HepG2 (cell line): Measurements from ENCODE around the gene PLCG2. TPM values are rescaled to one million over a fixed set of nuclear protein-coding genes. Genes with fewer than 3 reads are reported as not detected.

ENCODE experiments used
- ATAC-seq: fragments of 200-7000 bp; cut with Tn5 transposase; 3 replicates; pipeline ENCODE4 v1.9.1; 2020; ENCODE audit warnings: mild to moderate bottlenecking, moderate library complexity
- BruUV-seq: library from RNA; stranded (reverse); fragments of 400-500 nt; replicated peaks from 2 replicates; lab custom pipeline; 2021; lab: Mats Ljungman, UMichigan
- CTCF ChIA-PET: fragments of 300-600 bp; formaldehyde crosslinking; extraction: SDS; loops from one replicate; lab custom pipeline; 2021; ENCODE audit warnings: low total read pairs, inconsistent platforms, low intra/inter-chr PET ratio; lab: Yijun Ruan, JAX
- POLR2A ChIA-PET: fragments of 350-600 bp; sonication (Branson Sonifier 250); formaldehyde crosslinking; loops from one replicate; lab custom pipeline; 2020; ENCODE audit warnings: antibody characterized with exemption, inconsistent platforms; lab: Yijun Ruan, JAX
- DNase-seq: peaks from one replicate; pipeline ENCODE4 v3.0.0-alpha.2; 2015; ENCODE audit warnings: low spot score
- FAIRE-seq: peaks from 3 replicates; lab custom pipeline; 2011; peaks lifted over from hg19 to GRCh38; lab: Jason Lieb, UNC
- H2AFZ ChIP-seq: one replicate; pipeline ENCODE4 v1.6.1; 2011; ENCODE audit warnings: low read length, inconsistent platforms
- H3K27ac ChIP-seq: fragments of 300-600 bp; 3 replicates; pipeline ENCODE4 v1.8.0; 2011; ENCODE audit warnings: mixed run types, mild to moderate bottlenecking, mixed read lengths, low read length, inconsistent platforms; ENCODE audit not compliant: insufficient read depth; ENCODE audit errors: extremely low read length
- H3K27me3 ChIP-seq, 2 experiments: fragments of 200-600 bp in 1 of 2; 2 replicates in 1 of 2; 3 replicates in 1 of 2; pipeline versions ENCODE4 v1.6.0 to v1.8.0; 2011; ENCODE audit warnings: low read length in 2 of 2, mild to moderate bottlenecking in 2 of 2, moderate library complexity in 2 of 2, inconsistent platforms in 1 of 2; ENCODE audit not compliant: insufficient read depth in 2 of 2, control insufficient read depth in 1 of 2
- H3K36me3 ChIP-seq, 2 experiments: fragments of 200-600 bp in 1 of 2; replicated peaks in 1 of 2; 2 replicates in 1 of 2; 3 replicates in 1 of 2; pipeline versions ENCODE4 v1.5.1 to v1.8.0; 2011; ENCODE audit warnings: low read length in 2 of 2, inconsistent platforms in 1 of 2; ENCODE audit not compliant: insufficient read depth in 2 of 2, control insufficient read depth in 1 of 2
- H3K4me1 ChIP-seq: 2 replicates; pipeline ENCODE4 v1.5.1; 2012; ENCODE audit warnings: low read length, inconsistent platforms; ENCODE audit not compliant: insufficient read depth
- H3K4me2 ChIP-seq: 2 replicates; pipeline ENCODE4 v1.6.0; 2011; ENCODE audit warnings: low read depth, low read length, inconsistent platforms
- H3K4me3 ChIP-seq, 3 experiments: fragments of 200-600 bp in 1 of 3; sonication (generic), shearing (Covaris generic) in 1 of 3; replicated peaks in 1 of 3; 2 replicates each; pipeline ENCODE4 v1.5.1; 2011 to 2016; ENCODE audit warnings: low read length in 3 of 3, inconsistent platforms in 2 of 3, low read depth in 2 of 3, mild to moderate bottlenecking in 2 of 3, control low read depth in 1 of 3, mixed read lengths in 1 of 3; ENCODE audit not compliant: insufficient read depth in 1 of 3
- H3K79me2 ChIP-seq: one replicate; pipeline ENCODE4 v1.6.1; 2011; ENCODE audit warnings: low read length, inconsistent platforms; ENCODE audit not compliant: insufficient read depth
- H3K9ac ChIP-seq: 2 replicates; pipeline ENCODE4 v1.6.0; 2011; ENCODE audit warnings: mild to moderate bottlenecking, low read depth, low read length, inconsistent platforms; ENCODE audit not compliant: insufficient read depth
- H3K9me3 ChIP-seq: 2 replicates; pipeline ENCODE4 v1.5.1; 2012; ENCODE audit warnings: mild to moderate bottlenecking, low read length
- H4K20me1 ChIP-seq: 2 replicates; pipeline ENCODE4 v1.6.0; 2011; ENCODE audit warnings: inconsistent platforms, mild to moderate bottlenecking, low read length, moderate library complexity; ENCODE audit not compliant: insufficient read depth
- HES4 ChIP-seq: sonication (generic); formaldehyde crosslinking; IDR thresholded peaks from 2 replicates; pipeline ENCODE4 v1.9.0; 2021; ENCODE audit warnings: mild to moderate bottlenecking, missing genetic modification reagents, borderline replicate concordance
- HNRNPH1 ChIP-seq: fragments of 200-400 bp; formaldehyde crosslinking; optimal IDR thresholded peaks from 2 replicates; pipeline ENCODE3; 2017; ENCODE audit warnings: mild to moderate bottlenecking, low read depth, low read length
- PHF8 ChIP-seq: sonication (generic); formaldehyde crosslinking; IDR thresholded peaks from 2 replicates; pipeline ENCODE4 v1.5.0; 2020; ENCODE audit warnings: missing genetic modification reagents
- ZBTB2 ChIP-seq: sonication (generic); formaldehyde crosslinking; IDR thresholded peaks from 2 replicates; pipeline ENCODE4 v1.8.0; 2022; ENCODE audit warnings: low read depth, missing genetic modification reagents
- ZBTB3 ChIP-seq: sonication (generic); formaldehyde crosslinking; IDR thresholded peaks from 2 replicates; pipeline ENCODE4 v1.4.0; 2020; ENCODE audit warnings: low read depth, mild to moderate bottlenecking, moderate library complexity, missing genetic modification reagents, borderline replicate concordance
- ZNF10 ChIP-seq: sonication (generic); formaldehyde crosslinking; IDR thresholded peaks from 2 replicates; pipeline ENCODE4 v1.4.0; 2020; ENCODE audit warnings: mild to moderate bottlenecking, low read depth, missing genetic modification reagents, borderline replicate concordance
- ZNF18 ChIP-seq: sonication (generic); formaldehyde crosslinking; IDR thresholded peaks from 2 replicates; pipeline ENCODE4 v1.8.0; 2022; ENCODE audit warnings: mild to moderate bottlenecking, missing genetic modification reagents; ENCODE audit not compliant: insufficient replicate concordance
- ZNF264 ChIP-seq: sonication (generic); formaldehyde crosslinking; IDR thresholded peaks from 2 replicates; pipeline ENCODE4 v1.4.0; 2020; ENCODE audit warnings: missing genetic modification reagents
- ZNF30 ChIP-seq: sonication (generic); formaldehyde crosslinking; IDR thresholded peaks from 2 replicates; pipeline ENCODE4 v1.5.0; 2020; ENCODE audit warnings: mild to moderate bottlenecking, missing genetic modification reagents
- ZNF441 ChIP-seq: sonication (generic); formaldehyde crosslinking; IDR thresholded peaks from 2 replicates; pipeline ENCODE4 v1.7.0; 2021; ENCODE audit warnings: missing genetic modification reagents, borderline replicate concordance
- ZNF563 ChIP-seq: sonication (generic); formaldehyde crosslinking; IDR thresholded peaks from 2 replicates; pipeline ENCODE4 v1.8.0; 2022; ENCODE audit warnings: mild to moderate bottlenecking, moderate library complexity, missing genetic modification reagents
- ZNF652 ChIP-seq: IDR thresholded peaks from 2 replicates; pipeline ENCODE4 v1.6.1; 2016; ENCODE audit warnings: low read depth, borderline replicate concordance
- WGBS: methylation state at CpG from one replicate; pipeline ENCODE4 v1.1.6; 2017; ENCODE audit warnings: low lambda C conversion rate; 5-methylcytosine and 5-hydroxymethylcytosine counted together
- in situ Hi-C: cut with HindIII; loops from 2 replicates; pipeline ENCODE4 v1.10.0; 2017; ENCODE audit warnings: low pct_unique_long_range_greater_than_20kb; ENCODE audit not compliant: extremely low pct_ligation_motif_present
- intact Hi-C: fragments of 100-400 bp; cut with micrococcal nuclease; formaldehyde crosslinking; loops from one replicate; pipeline ENCODE4 v1.10.0; 2022; ENCODE audit not compliant: unreplicated experiment
- polyA plus RNA-seq, 8 experiments: library from polyadenylated mRNA; depleted of rRNA in 3 of 8; stranded (reverse) in 7 of 8; unstranded in 1 of 8; fragments of >200 nt; fragmentation: Illumina TruSeq in 4 of 8; extraction: Trizol in 4 of 8; gene quantifications; 2 replicates each; pipeline versions ENCODE4 v1.2.1 to v1.2.3, GENCODE V29; 2011 to 2016; ENCODE audit warnings: low read depth in 4 of 8, missing spikeins in 1 of 8, mixed read lengths in 1 of 8; ENCODE audit not compliant: insufficient read depth in 1 of 8
- total RNA-seq, 5 experiments: library from RNA; depleted of rRNA; stranded (reverse); fragments of >200 nt; fragmentation: Illumina TruSeq; extraction: Trizol; gene quantifications; 2 replicates each; pipeline ENCODE4 v1.2.3, GENCODE V29; 2016; ENCODE audit warnings: low read depth in 1 of 5
- TF ChIP-seq, protein P1 (sequence below): sonication (generic); formaldehyde crosslinking; IDR thresholded peaks from 2 replicates; pipeline ENCODE4 v1.4.0; 2020; ENCODE audit warnings: missing genetic modification reagents
- TF ChIP-seq, protein P2 (sequence below): sonication (generic); IDR thresholded peaks from 2 replicates; pipeline ENCODE4 v1.6.1; 2016; ENCODE audit warnings: low read depth, borderline replicate concordance

Gene PLCG2
- total and polyA plus RNA-seq, 2 of the 13 experiments (the other 11 are each of a cell fraction or from before 2014, with no cell fraction given) = 0.13 to 0.18 TPM

- no peaks in the 10 kb centered on the region; the same call in 1 of the 2 replicates for H4K20me1 ChIP-seq
- H3K36me3 ChIP-seq = no peaks in the 10 kb centered on the region
- ChIA-PET POLR2A (no interaction called here), CTCF (no interaction called here)
- H3K27me3 ChIP-seq = peaks cover 4 to 74% of the 10 kb centered on the region in 2 experiments; a peak in 4 of 5 replicates
- H3K9ac ChIP-seq = no peak overlapping the region
- in situ Hi-C loops = no loop called here
- FAIRE-seq = no peak
- TF ChIP-seq ZNF10 (CRISPR knock-in tag) = no peak
- TF ChIP-seq ZNF30 (CRISPR knock-in tag) = no peak
- no peak for TF ChIP-seq ZNF563 (CRISPR knock-in tag)
- TF ChIP-seq, protein P1, sequence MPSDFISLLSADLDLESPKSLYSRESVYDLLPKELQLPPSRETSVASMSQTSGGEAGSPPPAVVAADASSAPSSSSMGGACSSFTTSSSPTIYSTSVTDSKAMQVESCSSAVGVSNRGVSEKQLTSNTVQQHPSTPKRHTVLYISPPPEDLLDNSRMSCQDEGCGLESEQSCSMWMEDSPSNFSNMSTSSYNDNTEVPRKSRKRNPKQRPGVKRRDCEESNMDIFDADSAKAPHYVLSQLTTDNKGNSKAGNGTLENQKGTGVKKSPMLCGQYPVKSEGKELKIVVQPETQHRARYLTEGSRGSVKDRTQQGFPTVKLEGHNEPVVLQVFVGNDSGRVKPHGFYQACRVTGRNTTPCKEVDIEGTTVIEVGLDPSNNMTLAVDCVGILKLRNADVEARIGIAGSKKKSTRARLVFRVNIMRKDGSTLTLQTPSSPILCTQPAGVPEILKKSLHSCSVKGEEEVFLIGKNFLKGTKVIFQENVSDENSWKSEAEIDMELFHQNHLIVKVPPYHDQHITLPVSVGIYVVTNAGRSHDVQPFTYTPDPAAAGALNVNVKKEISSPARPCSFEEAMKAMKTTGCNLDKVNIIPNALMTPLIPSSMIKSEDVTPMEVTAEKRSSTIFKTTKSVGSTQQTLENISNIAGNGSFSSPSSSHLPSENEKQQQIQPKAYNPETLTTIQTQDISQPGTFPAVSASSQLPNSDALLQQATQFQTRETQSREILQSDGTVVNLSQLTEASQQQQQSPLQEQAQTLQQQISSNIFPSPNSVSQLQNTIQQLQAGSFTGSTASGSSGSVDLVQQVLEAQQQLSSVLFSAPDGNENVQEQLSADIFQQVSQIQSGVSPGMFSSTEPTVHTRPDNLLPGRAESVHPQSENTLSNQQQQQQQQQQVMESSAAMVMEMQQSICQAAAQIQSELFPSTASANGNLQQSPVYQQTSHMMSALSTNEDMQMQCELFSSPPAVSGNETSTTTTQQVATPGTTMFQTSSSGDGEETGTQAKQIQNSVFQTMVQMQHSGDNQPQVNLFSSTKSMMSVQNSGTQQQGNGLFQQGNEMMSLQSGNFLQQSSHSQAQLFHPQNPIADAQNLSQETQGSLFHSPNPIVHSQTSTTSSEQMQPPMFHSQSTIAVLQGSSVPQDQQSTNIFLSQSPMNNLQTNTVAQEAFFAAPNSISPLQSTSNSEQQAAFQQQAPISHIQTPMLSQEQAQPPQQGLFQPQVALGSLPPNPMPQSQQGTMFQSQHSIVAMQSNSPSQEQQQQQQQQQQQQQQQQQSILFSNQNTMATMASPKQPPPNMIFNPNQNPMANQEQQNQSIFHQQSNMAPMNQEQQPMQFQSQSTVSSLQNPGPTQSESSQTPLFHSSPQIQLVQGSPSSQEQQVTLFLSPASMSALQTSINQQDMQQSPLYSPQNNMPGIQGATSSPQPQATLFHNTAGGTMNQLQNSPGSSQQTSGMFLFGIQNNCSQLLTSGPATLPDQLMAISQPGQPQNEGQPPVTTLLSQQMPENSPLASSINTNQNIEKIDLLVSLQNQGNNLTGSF = no peak
- no peak for TF ChIP-seq ZNF18 (CRISPR knock-in tag)
- TF ChIP-seq ZNF264 (CRISPR knock-in tag) = no peak
- TF ChIP-seq PHF8 (CRISPR knock-in tag) = no peak
- TF ChIP-seq, protein P2, sequence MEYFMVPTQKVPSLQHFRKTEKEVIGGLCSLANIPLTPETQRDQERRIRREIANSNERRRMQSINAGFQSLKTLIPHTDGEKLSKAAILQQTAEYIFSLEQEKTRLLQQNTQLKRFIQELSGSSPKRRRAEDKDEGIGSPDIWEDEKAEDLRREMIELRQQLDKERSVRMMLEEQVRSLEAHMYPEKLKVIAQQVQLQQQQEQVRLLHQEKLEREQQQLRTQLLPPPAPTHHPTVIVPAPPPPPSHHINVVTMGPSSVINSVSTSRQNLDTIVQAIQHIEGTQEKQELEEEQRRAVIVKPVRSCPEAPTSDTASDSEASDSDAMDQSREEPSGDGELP = no peak
- no peak for TF ChIP-seq ZBTB3
- TF ChIP-seq ZNF441 (CRISPR knock-in tag) = no peak
- no peak for TF ChIP-seq HES4
- TF ChIP-seq ZBTB2 (CRISPR knock-in tag) = no peak
- no peak for TF ChIP-seq ZNF652
- TF ChIP-seq HNRNPH1 = no peak
- no peaks in the 10 kb centered on the region for H3K79me2 ChIP-seq
- BruUV-seq = no TSS peak
- ATAC-seq = no peak
- intact Hi-C loops = no loop called here
- H3K4me2 ChIP-seq = no peak overlapping the region
- H2AFZ ChIP-seq = no peak overlapping the region
- no peaks in the 10 kb centered on the region for H3K9me3 ChIP-seq
- no peak overlapping the region for H3K27ac ChIP-seq
- WGBS = 47% methylated on average over 7 of the region's 8 CpGs
- no peak for DNase-seq
- no peaks in the 10 kb centered on the region for H3K4me1 ChIP-seq
- no peak overlapping the region for H3K4me3 ChIP-seq
These were observed 1.3 kb downstream of the PLCG2 start for GRCh38 chr16:81780350-81780749.
